ENCODE results near the gene EFHC1.

DNA sequence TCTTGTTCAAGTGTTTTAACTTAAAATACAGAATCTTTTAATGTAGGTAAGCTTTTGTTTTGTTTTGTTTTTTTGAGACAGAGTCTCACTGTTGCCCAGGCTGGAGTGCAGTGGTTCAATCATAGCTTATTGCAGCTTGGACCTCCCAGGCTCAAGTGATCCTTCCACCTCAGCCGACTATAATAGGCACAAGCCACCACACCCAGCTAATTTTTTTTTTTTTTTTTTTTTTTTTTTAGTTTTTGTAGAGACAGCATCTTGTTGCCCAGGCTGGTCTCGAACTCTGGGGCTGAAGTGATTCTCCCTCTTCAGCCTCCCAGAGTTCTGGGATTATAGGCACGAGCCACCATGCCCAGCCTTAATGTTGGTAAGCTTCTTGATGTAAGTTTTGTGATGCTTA lies 3.3 kb downstream of the EFHC1 start:
- TF ChIP-seq, protein P1, sequence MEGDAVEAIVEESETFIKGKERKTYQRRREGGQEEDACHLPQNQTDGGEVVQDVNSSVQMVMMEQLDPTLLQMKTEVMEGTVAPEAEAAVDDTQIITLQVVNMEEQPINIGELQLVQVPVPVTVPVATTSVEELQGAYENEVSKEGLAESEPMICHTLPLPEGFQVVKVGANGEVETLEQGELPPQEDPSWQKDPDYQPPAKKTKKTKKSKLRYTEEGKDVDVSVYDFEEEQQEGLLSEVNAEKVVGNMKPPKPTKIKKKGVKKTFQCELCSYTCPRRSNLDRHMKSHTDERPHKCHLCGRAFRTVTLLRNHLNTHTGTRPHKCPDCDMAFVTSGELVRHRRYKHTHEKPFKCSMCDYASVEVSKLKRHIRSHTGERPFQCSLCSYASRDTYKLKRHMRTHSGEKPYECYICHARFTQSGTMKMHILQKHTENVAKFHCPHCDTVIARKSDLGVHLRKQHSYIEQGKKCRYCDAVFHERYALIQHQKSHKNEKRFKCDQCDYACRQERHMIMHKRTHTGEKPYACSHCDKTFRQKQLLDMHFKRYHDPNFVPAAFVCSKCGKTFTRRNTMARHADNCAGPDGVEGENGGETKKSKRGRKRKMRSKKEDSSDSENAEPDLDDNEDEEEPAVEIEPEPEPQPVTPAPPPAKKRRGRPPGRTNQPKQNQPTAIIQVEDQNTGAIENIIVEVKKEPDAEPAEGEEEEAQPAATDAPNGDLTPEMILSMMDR (IDR thresholded peaks at IDR 0.05; ENCODE audit: insufficient read depth, low read depth, low read length), result no peak
- TF ChIP-seq EZH2 (IDR thresholded peaks at IDR 0.05; ENCODE audit: insufficient read depth, low read length), result no peak

All from astrocyte (in vitro differentiated cells and primary cell).